AG09319 (cell line): ENCODE data around the gene AREL1.

Experiments
- DNase-seq: peaks from one replicate; pipeline ENCODE4 v3.0.0-alpha.2; 2010; ENCODE audit warnings: low read depth; ENCODE audit errors: extremely low read depth
- TF ChIP-seq, protein P1 (sequence below): IDR thresholded peaks from 2 replicates; pipeline ENCODE4 v1.5.1; 2011; ENCODE audit warnings: low read depth, mild to moderate bottlenecking, inconsistent platforms, low read length, moderate library complexity

The AREL1 gene

DNA sequence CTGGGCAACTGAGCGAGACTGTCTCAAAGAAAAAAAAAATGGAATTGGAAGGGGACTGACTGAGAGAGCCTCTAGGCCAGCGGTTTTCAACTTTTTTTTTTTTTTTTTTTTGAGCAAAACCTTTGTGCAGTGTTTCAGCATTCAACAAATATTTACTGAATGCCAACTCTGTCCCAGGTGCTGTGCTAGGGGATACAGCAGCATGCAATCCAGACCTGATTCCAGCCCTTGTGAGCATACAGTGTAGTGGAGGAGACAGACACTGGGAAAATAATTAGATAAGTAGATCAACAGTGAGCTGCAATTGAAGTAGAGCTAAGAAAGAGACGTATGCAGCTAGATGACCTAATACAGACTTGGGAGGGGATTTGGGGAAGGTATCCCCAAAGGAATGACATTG lies 77.0 kb downstream of the AREL1 start:
- TF ChIP-seq, protein P1, sequence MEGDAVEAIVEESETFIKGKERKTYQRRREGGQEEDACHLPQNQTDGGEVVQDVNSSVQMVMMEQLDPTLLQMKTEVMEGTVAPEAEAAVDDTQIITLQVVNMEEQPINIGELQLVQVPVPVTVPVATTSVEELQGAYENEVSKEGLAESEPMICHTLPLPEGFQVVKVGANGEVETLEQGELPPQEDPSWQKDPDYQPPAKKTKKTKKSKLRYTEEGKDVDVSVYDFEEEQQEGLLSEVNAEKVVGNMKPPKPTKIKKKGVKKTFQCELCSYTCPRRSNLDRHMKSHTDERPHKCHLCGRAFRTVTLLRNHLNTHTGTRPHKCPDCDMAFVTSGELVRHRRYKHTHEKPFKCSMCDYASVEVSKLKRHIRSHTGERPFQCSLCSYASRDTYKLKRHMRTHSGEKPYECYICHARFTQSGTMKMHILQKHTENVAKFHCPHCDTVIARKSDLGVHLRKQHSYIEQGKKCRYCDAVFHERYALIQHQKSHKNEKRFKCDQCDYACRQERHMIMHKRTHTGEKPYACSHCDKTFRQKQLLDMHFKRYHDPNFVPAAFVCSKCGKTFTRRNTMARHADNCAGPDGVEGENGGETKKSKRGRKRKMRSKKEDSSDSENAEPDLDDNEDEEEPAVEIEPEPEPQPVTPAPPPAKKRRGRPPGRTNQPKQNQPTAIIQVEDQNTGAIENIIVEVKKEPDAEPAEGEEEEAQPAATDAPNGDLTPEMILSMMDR = no peak

GRCh38 chr14:74634964-74635363 lies 77.9 kb downstream of the AREL1 start:
- TF ChIP-seq, protein P1 = no peak
- DNase-seq = no peak

More for the DNA sequence above, 77.0 kb downstream of the AREL1 start:
- no peak for DNase-seq

DNA sequence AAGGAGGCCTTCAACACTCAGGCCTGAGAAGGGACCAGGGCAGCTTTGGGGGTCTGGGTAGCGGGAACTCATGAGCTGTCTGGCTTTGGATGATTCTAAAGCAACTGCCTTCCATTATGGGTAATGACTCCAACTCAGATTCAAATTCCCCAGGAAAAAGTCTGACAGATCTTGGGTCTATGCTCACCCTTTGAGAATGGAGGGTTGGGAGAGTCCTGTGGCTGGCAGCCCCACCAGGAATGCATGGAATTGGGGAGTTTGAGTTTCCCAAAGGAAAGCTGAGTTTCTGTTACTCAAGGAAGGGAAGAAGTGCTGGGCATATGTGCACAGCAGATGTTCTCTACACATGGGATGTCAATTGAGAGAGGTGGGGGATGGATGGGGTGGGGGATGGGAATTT lies 78.4 kb downstream of the AREL1 start:
- DNase-seq = no peak
- TF ChIP-seq, protein P1 = no peak

DNA sequence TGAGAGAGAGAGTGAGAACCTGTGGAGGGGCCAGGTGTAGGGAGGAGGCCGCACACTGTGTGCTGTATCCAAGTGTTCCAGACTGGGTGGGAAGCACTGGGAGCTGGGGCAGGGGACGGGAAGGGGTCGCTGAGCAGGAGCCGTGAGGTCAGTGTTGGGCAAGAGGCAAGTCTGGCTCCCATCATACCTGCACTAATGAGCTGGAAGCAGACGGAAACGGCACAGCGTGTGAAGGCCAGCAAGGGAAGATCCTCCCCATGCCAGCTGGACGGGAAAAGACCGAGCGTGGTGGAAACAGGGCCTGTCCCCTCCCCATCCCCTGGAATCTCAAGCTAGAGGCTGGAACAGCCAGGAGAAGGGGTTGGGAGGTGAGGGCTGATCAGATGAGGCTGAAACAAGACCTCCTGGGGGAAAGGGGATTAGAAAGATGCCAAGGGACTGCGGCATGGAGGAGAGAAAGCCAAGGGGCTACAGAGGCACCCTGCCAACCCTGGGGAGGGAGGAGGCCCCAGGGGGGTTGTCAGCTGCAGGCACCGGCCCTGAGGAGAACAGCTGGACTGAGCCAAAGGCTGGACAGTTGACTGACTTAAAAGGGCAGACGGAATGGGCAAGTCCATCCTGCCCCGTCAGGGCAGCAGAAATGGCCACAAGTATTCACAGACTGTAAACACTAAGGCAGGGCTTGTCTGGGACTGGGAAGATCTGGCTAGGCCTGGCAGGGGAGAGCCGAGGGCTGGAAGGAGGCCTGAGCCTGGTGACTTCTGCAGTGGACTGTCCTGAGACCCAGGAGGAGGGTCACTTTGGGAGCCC lies 81.8 kb downstream of the AREL1 start:
- DNase-seq = no peak

GRCh38 chr14:74628418-74628817 lies 84.5 kb downstream of the AREL1 start:
- TF ChIP-seq, protein P1 = no peak
- no peak for DNase-seq

More for the DNA sequence above, 81.8 kb downstream of the AREL1 start:
- TF ChIP-seq, protein P1 = no peak

- DNase-seq = no peak
- TF ChIP-seq, protein P1 = no peak
These were observed 85.8 kb downstream of the AREL1 start for GRCh38 chr14:74627076-74627475.

DNA sequence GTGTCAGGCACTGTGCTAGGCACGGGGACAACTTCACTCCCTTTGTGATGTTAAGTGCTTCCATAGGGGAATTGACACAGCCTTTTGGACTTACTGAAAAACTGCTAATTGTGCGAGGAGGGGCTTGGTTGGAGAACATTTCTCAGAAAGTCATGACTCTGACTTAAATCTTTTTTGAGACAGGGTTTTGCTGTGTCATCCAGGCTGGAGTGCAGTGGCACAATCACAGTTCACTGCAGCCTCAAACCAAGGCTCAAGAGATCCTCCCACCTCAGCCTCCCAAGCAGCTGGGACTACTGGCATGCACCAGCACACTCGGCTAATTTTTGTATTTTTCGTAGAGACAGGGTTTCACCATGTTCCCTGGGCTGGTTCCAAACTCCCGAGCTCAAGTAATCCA lies 90.6 kb downstream of the AREL1 start:
- TF ChIP-seq, protein P1 = no peak
- no peak for DNase-seq
